Stomach (tissue), 9 donors: ENCODE data around the gene FAM25G. TPM values are rescaled to one million over a fixed set of nuclear protein-coding genes. Genes with fewer than 3 reads are reported as not detected.

Experiments used
- DNase-seq, 2 donors: peaks; one replicate each; pipeline versions ENCODE4 v3.0.0 to v3.0.0-alpha.2; 2013 to 2019
- H3K27ac ChIP-seq, 5 donors: fragments of 200-600 bp in 4 of 5; sonication (generic) in 4 of 5; one replicate each; pipeline ENCODE4 v1.5.1; 2013 to 2019; ENCODE audit warnings: mild to moderate bottlenecking in 1 of 5, moderate library complexity in 1 of 5
- H3K27me3 ChIP-seq, 3 donors: fragments of 200-600 bp; sonication (generic); one replicate each; pipeline ENCODE4 v1.5.1; 2017 to 2019; ENCODE audit warnings: mixed run types in 1 of 3
- H3K36me3 ChIP-seq, 4 donors: fragments of 200-600 bp; sonication (generic); 1 replicate in 3 of 4; 2 replicates in 1 of 4; pipeline ENCODE4 v1.5.1; 2016 to 2019
- H3K4me1 ChIP-seq, 4 donors: fragments of 200-600 bp; sonication (generic); one replicate each; pipeline ENCODE4 v1.5.1; 2016 to 2019
- H3K4me3 ChIP-seq, 4 donors: fragments of 200-600 bp; sonication (generic) in 3 of 4; one replicate each; pipeline ENCODE4 v1.5.1; 2016 to 2019; ENCODE audit warnings: mild to moderate bottlenecking in 1 of 4
- H3K9me3 ChIP-seq, 4 donors: fragments of 200-600 bp; sonication (generic); one replicate each; pipeline ENCODE4 v1.5.1; 2016 to 2019
- CTCF ChIP-seq, 7 experiments: fragments of 450-650 bp in 4 of 7; fragments of 200-600 bp in 3 of 7; sonication (generic) in 3 of 7; IDR thresholded peaks; one replicate each; pipeline ENCODE4 v1.5.1; 2016 to 2019; ENCODE audit warnings: antibody characterized with exemption in 7 of 7, control low read depth in 2 of 7, mild to moderate bottlenecking in 1 of 7
- EP300 ChIP-seq: sonication (generic); formaldehyde crosslinking; IDR thresholded peaks from one replicate; pipeline ENCODE4 v1.6.1; 2017; ENCODE audit warnings: antibody characterized with exemption
- POLR2A ChIP-seq, 4 donors: fragments of 450-650 bp; IDR thresholded peaks; one replicate each; pipeline ENCODE4 v1.6.1; 2016; ENCODE audit warnings: antibody characterized with exemption in 4 of 4, control low read depth in 2 of 4, mild to moderate bottlenecking in 1 of 4, moderate library complexity in 1 of 4
- POLR2AphosphoS5 ChIP-seq, 3 donors: sonication (generic); formaldehyde crosslinking; IDR thresholded peaks; one replicate each; pipeline ENCODE4 v1.6.1; 2016; ENCODE audit warnings: antibody characterized with exemption in 3 of 3
- WGBS, 5 donors: extraction: QIAGEN DNeasy Blood & Tissue Kit in 3 of 5; methylation state at CpG; one replicate each; pipeline versions ENCODE4 v1.1.5 to v1.1.7; 2013 to 2018; 5-methylcytosine and 5-hydroxymethylcytosine counted together
- intact Hi-C: fragments of 100-400 bp; cut with DNase I; formaldehyde crosslinking; loops from one replicate; pipeline ENCODE4 v1.15.1; 2023; ENCODE audit warnings: low total_unique reads
- polyA plus RNA-seq, 3 donors: library from polyadenylated mRNA; stranded (reverse); fragments of 200-250 nt; gene quantifications; one replicate each; pipeline ENCODE4 v1.2.3, GENCODE V29; 2013
- total RNA-seq, 5 donors: library from RNA; depleted of rRNA; stranded (reverse); fragments of >200 nt; gene quantifications; one replicate each; pipeline versions ENCODE4 v1.1.0 to v1.2.3, GENCODE V29; 2014 to 2016
- donor health status: healthy with polysubstance abuse.
- donor health status: Bipolar disorder and iron deficiency.
- donor health status: healthy.

FAM25G gene
- total and polyA plus RNA-seq, 8 donors = not detected

GRCh38 chr10:47451273-47451997, 40.1 kb downstream of the FAM25G start:
- no peak for DNase-seq
- Histone ChIP-seq H3K27me3 (peaks cover 0 to 4% (median 0%) of the 10 kb centered on the region in 3 donors), H3K4me1 (no peaks in the 10 kb centered on the region), H3K36me3 (no peaks in the 10 kb centered on the region), H3K9me3 (peaks cover 0 to 6% (median 2%) of the 10 kb centered on the region in 4 donors), H3K4me3 (no peak overlapping the region), H3K27ac (no peak overlapping the region)
- TF ChIP-seq POLR2AphosphoS5 (IDR thresholded peaks at IDR 0.05) = no peak
- no peak for TF ChIP-seq CTCF (IDR thresholded peaks at IDR 0.05)
- TF ChIP-seq EP300 = no peak
- TF ChIP-seq POLR2A (IDR thresholded peaks at IDR 0.05) = no peak
- 79 to 88% (median 86%) methylated on average over 8 to 13 of the region's 13 CpGs for WGBS, 5 donors
- intact Hi-C loops = no loop called here

GRCh38 chr10:47450442-47450841, 41.1 kb downstream of the FAM25G start:
- WGBS, 5 donors = 82 to 91% (median 88%) methylated on average over 2 of the region's 2 CpGs; no CpG with 5 or more reads in 1 of the 5 donors
- no peak for TF ChIP-seq CTCF (IDR thresholded peaks at IDR 0.05)
- no peak for TF ChIP-seq POLR2AphosphoS5 (IDR thresholded peaks at IDR 0.05)
- no peak for TF ChIP-seq POLR2A (IDR thresholded peaks at IDR 0.05)
- TF ChIP-seq EP300 = no peak
- DNase-seq = no peak

GRCh38 chr10:47449979-47450378, 41.5 kb downstream of the FAM25G start:
- no peaks in the 10 kb centered on the region for H3K36me3 ChIP-seq
- TF ChIP-seq POLR2A (IDR thresholded peaks at IDR 0.05) (no peak), EP300 (no peak), POLR2AphosphoS5 (IDR thresholded peaks at IDR 0.05) (no peak), CTCF (IDR thresholded peaks at IDR 0.05) (no peak)
- peaks cover 0 to 4% (median 0%) of the 10 kb centered on the region in 3 donors for H3K27me3 ChIP-seq
- DNase-seq = no peak
- H3K4me1 ChIP-seq = no peaks in the 10 kb centered on the region
- H3K4me3 ChIP-seq = no peak overlapping the region
- no peak overlapping the region for H3K27ac ChIP-seq
- peaks cover 0 to 21% (median 14%) of the 10 kb centered on the region in 4 donors for H3K9me3 ChIP-seq
- WGBS, 5 donors = 78 to 83% (median 81%) methylated on average over 6 to 10 of the region's 10 CpGs
- intact Hi-C loops = no loop called here

More at GRCh38 chr10:47450442-47450841, 41.1 kb downstream of the FAM25G start:
- no peaks in the 10 kb centered on the region for H3K4me1 ChIP-seq
- H3K36me3 ChIP-seq = no peaks in the 10 kb centered on the region
- intact Hi-C loops = no loop called here
- peaks cover 0 to 16% (median 11%) of the 10 kb centered on the region in 4 donors for H3K9me3 ChIP-seq
- peaks cover 0 to 4% (median 0%) of the 10 kb centered on the region in 3 donors for H3K27me3 ChIP-seq
- no peak overlapping the region for H3K27ac ChIP-seq
- H3K4me3 ChIP-seq = no peak overlapping the region

- Histone ChIP-seq H3K4me3 (no peak overlapping the region), H3K36me3 (no peaks in the 10 kb centered on the region), H3K27ac (no peak overlapping the region), H3K27me3 (peaks cover 0 to 4% (median 0%) of the 10 kb centered on the region in 3 donors), H3K4me1 (no peaks in the 10 kb centered on the region), H3K9me3 (peaks cover 0 to 27% (median 19%) of the 10 kb centered on the region in 4 donors)
- DNase-seq = peak in 1 of 2 donors; percentile 37
- WGBS, 5 donors = 58 to 68% (median 62%) methylated on average over 6 to 9 of the region's 9 CpGs
- TF ChIP-seq EP300 = no peak
- TF ChIP-seq POLR2AphosphoS5 (IDR thresholded peaks at IDR 0.05) = no peak
- TF ChIP-seq CTCF (IDR thresholded peaks at IDR 0.05) = no peak
- TF ChIP-seq POLR2A (IDR thresholded peaks at IDR 0.05) = no peak
- intact Hi-C loops = no loop called here
Measured at GRCh38 chr10:47449102-47449978, 42.2 kb downstream of the FAM25G start.
